ENCODE measurements around the gene CDK14.
A peak's percentile ranks its signal among the peaks of the same experiment; 100 is the strongest.

Gene CDK14

GRCh38 chr7:91086200-91086599, 490.1 kb downstream of the CDK14 start:
- DNase-seq (ENCODE audit: low read depth, low spot score), result no peak

- DNase-seq (ENCODE audit: low read depth, low spot score), result no peak
These were observed 492.0 kb downstream of the CDK14 start for GRCh38 chr7:91088156-91088555.

GRCh38 chr7:91088691-91089090, 492.6 kb downstream of the CDK14 start:
- no peak for DNase-seq (ENCODE audit: low read depth, low spot score)

GRCh38 chr7:91089382-91089963, 493.4 kb downstream of the CDK14 start:
- DNase-seq (ENCODE audit: low read depth, low spot score), result peak; percentile 62

- no peak for DNase-seq (ENCODE audit: low read depth, low spot score)
These were observed 494.6 kb downstream of the CDK14 start for GRCh38 chr7:91090684-91091083.

- DNase-seq (ENCODE audit: low read depth, low spot score), result no peak
These were observed 495.5 kb downstream of the CDK14 start for GRCh38 chr7:91091631-91092030.

- DNase-seq (ENCODE audit: low read depth, low spot score), result no peak
These were observed 497.1 kb downstream of the CDK14 start for GRCh38 chr7:91093181-91093580.

GRCh38 chr7:91098566-91098965, 502.4 kb downstream of the CDK14 start:
- no peak for DNase-seq (ENCODE audit: low read depth, low spot score)

- no peak for DNase-seq (ENCODE audit: low read depth, low spot score)
These were observed 507.2 kb downstream of the CDK14 start for GRCh38 chr7:91103363-91103762.

- no peak for DNase-seq (ENCODE audit: low read depth, low spot score)
These were observed 511.3 kb downstream of the CDK14 start for GRCh38 chr7:91107460-91107859.

GRCh38 chr7:91109200-91109599, 513.1 kb downstream of the CDK14 start:
- no peak for DNase-seq (ENCODE audit: low read depth, low spot score)

- DNase-seq (ENCODE audit: low read depth, low spot score), result peak; percentile 35
These were observed 516.8 kb downstream of the CDK14 start for GRCh38 chr7:91112902-91113341.

GRCh38 chr7:91114232-91114631, 518.1 kb downstream of the CDK14 start:
- DNase-seq (ENCODE audit: low read depth, low spot score), result no peak

- no peak for DNase-seq (ENCODE audit: low read depth, low spot score)
These were observed 530.6 kb downstream of the CDK14 start for GRCh38 chr7:91126762-91127161.

- no peak for DNase-seq (ENCODE audit: low read depth, low spot score)
These were observed 531.2 kb downstream of the CDK14 start for GRCh38 chr7:91127325-91127724.

- no peak for DNase-seq (ENCODE audit: low read depth, low spot score)
These were observed 531.8 kb downstream of the CDK14 start for GRCh38 chr7:91127959-91128358.

- peak; percentile 22 for DNase-seq (ENCODE audit: low read depth, low spot score)
These were observed 532.7 kb downstream of the CDK14 start for GRCh38 chr7:91128683-91129348.

GRCh38 chr7:91135300-91135699, 539.2 kb downstream of the CDK14 start:
- DNase-seq (ENCODE audit: low read depth, low spot score), result no peak

- DNase-seq (ENCODE audit: low read depth, low spot score), result peak; percentile 28
These were observed 539.7 kb downstream of the CDK14 start for GRCh38 chr7:91135703-91136430.

- DNase-seq (ENCODE audit: low read depth, low spot score), result no peak
These were observed 541.1 kb downstream of the CDK14 start for GRCh38 chr7:91137153-91137787.

- DNase-seq (ENCODE audit: low read depth, low spot score), result no peak
These were observed 541.8 kb downstream of the CDK14 start for GRCh38 chr7:91137788-91138368.

GRCh38 chr7:91140286-91140685, 544.2 kb downstream of the CDK14 start:
- DNase-seq (ENCODE audit: low read depth, low spot score), result no peak
